ENCODE measurements around the gene FAIM. TPM values are rescaled to one million over a fixed set of nuclear protein-coding genes. Genes with fewer than 3 reads are reported as not detected.

Gene FAIM
- total RNA-seq, 1 experiment from 2014 or later: 6.4 TPM

GRCh38 chr3:138594150-138594934, 14.2 kb upstream of the FAIM start, which contains the start of gene CEP70 (continued):
- TF ChIP-seq FOXP4 (CRISPR knock-in tag; IDR thresholded peaks at IDR 0.05): peak; percentile 94; the same call in 1 of the 2 replicates
- no peak for TF ChIP-seq SMAD4 (CRISPR knock-in tag; IDR thresholded peaks at IDR 0.05)
- peak; percentile 100 for TF ChIP-seq ZNF121 (CRISPR knock-in tag; IDR thresholded peaks at IDR 0.05)
- TF ChIP-seq OVOL2 (CRISPR knock-in tag; IDR thresholded peaks at IDR 0.05; ENCODE audit: borderline replicate concordance): no peak
- TF ChIP-seq PREB (CRISPR knock-in tag; IDR thresholded peaks at IDR 0.05; ENCODE audit: borderline replicate concordance): no peak
- TF ChIP-seq TCF7 (CRISPR knock-in tag; IDR thresholded peaks at IDR 0.05; ENCODE audit: low read depth): no peak
- no peak for TF ChIP-seq TEAD4 (CRISPR knock-in tag; IDR thresholded peaks at IDR 0.05)
- TF ChIP-seq GTF2I (CRISPR knock-in tag; conservative IDR thresholded peaks at IDR 0.05): no peak; the same call in 1 of the 2 replicates
- no peak for TF ChIP-seq E2F4 (CRISPR knock-in tag; IDR thresholded peaks at IDR 0.05; ENCODE audit: borderline replicate concordance, low read depth)
- no peak for TF ChIP-seq TP53 (CRISPR knock-in tag; IDR thresholded peaks at IDR 0.05)
- no peak for TF ChIP-seq ZNF416 (CRISPR knock-in tag; IDR thresholded peaks at IDR 0.05)
- TF ChIP-seq ZNF396 (CRISPR knock-in tag; IDR thresholded peaks at IDR 0.05; ENCODE audit: borderline replicate concordance): no peak
- no peak for TF ChIP-seq SOX15 (CRISPR knock-in tag; IDR thresholded peaks at IDR 0.05)
- TF ChIP-seq CREM (CRISPR knock-in tag; IDR thresholded peaks at IDR 0.05): peak; percentile 88
- TF ChIP-seq ZBTB43 (CRISPR knock-in tag; IDR thresholded peaks at IDR 0.05): no peak
- TF ChIP-seq JUN (CRISPR knock-in tag; IDR thresholded peaks at IDR 0.05): peak; percentile 29; the same call in 1 of the 2 replicates
- TF ChIP-seq RORB (CRISPR knock-in tag; IDR thresholded peaks at IDR 0.05): no peak
- no peak for TF ChIP-seq ZSCAN18 (CRISPR knock-in tag; IDR thresholded peaks at IDR 0.05)
- no peak for TF ChIP-seq AR (CRISPR knock-in tag; IDR thresholded peaks at IDR 0.05)
- no peak for TF ChIP-seq MXD4 (CRISPR knock-in tag; IDR thresholded peaks at IDR 0.05; ENCODE audit: borderline replicate concordance)
- no peak for TF ChIP-seq PRDM15 (CRISPR knock-in tag; IDR thresholded peaks at IDR 0.05)
- no peak for TF ChIP-seq ATF2 (CRISPR knock-in tag; IDR thresholded peaks at IDR 0.05; ENCODE audit: borderline replicate concordance, low read depth)
- no peak for TF ChIP-seq MLX (CRISPR knock-in tag; IDR thresholded peaks at IDR 0.05)

Data from WTC11 (cell line).